Mesenchymal stem cell (in vitro differentiated cells and primary cell): ENCODE data around the gene AIP. TPM values are rescaled to one million over a fixed set of nuclear protein-coding genes. Genes with fewer than 3 reads are reported as not detected.

Experiments used
- DNase-seq: peaks from one replicate; pipeline ENCODE4 v3.0.0-alpha.2; 2013
- H2AFZ ChIP-seq: one replicate; pipeline ENCODE4 v1.6.1; 2013; ENCODE audit warnings: low read depth, mild to moderate bottlenecking, control low read depth, inconsistent platforms, low read length, moderate library complexity
- H2AK5ac ChIP-seq: 2 replicates; pipeline ENCODE4 v1.6.1; 2013; ENCODE audit warnings: low read length, moderate library complexity, mild to moderate bottlenecking, inconsistent platforms; ENCODE audit not compliant: severe bottlenecking
- H2BK120ac ChIP-seq: one replicate; pipeline ENCODE4 v1.6.1; 2013; ENCODE audit warnings: low read depth, mild to moderate bottlenecking, inconsistent platforms, low read length, moderate library complexity
- H2BK12ac ChIP-seq, 2 experiments: one replicate each; pipeline ENCODE4 v1.6.1; 2013; ENCODE audit warnings: inconsistent platforms in 2 of 2, low read length in 2 of 2, mild to moderate bottlenecking in 2 of 2, moderate library complexity in 2 of 2, control low read depth in 1 of 2
- H2BK15ac ChIP-seq: one replicate; pipeline ENCODE4 v1.6.1; 2013; ENCODE audit warnings: mild to moderate bottlenecking, low read depth, inconsistent platforms; ENCODE audit not compliant: poor library complexity, severe bottlenecking
- H2BK5ac ChIP-seq: 2 replicates; pipeline ENCODE4 v1.6.1; 2013; ENCODE audit warnings: low read depth, mild to moderate bottlenecking, low read length, control low read depth, inconsistent platforms; ENCODE audit not compliant: poor library complexity, severe bottlenecking
- H3K14ac ChIP-seq, 2 experiments: one replicate each; pipeline ENCODE4 v1.6.1; 2013; ENCODE audit warnings: inconsistent platforms in 2 of 2, low read length in 2 of 2, control low read depth in 1 of 2, mild to moderate bottlenecking in 1 of 2, moderate library complexity in 1 of 2
- H3K18ac ChIP-seq, 2 experiments: one replicate each; pipeline ENCODE4 v1.6.1; 2013; ENCODE audit warnings: inconsistent platforms in 2 of 2, low read length in 2 of 2, control low read depth in 1 of 2, low read depth in 1 of 2, mild to moderate bottlenecking in 1 of 2
- H3K23ac ChIP-seq, 2 experiments: one replicate each; pipeline ENCODE4 v1.6.1; 2013; ENCODE audit warnings: inconsistent platforms in 2 of 2, low read length in 2 of 2, mild to moderate bottlenecking in 2 of 2, moderate library complexity in 2 of 2, control low read depth in 1 of 2
- H3K27ac ChIP-seq: 2 replicates; pipeline ENCODE4 v1.5.1; 2013; ENCODE audit warnings: mild to moderate bottlenecking, moderate library complexity, low read length, control low read depth, inconsistent platforms; ENCODE audit not compliant: poor library complexity, severe bottlenecking
- H3K27me3 ChIP-seq, 2 experiments: 2 replicates each; pipeline versions ENCODE4 v1.6.1 to v1.7.0; 2013; ENCODE audit warnings: low read length in 2 of 2, mild to moderate bottlenecking in 2 of 2, moderate library complexity in 2 of 2, control low read depth in 1 of 2, inconsistent platforms in 1 of 2; ENCODE audit not compliant: control insufficient read depth in 1 of 2, insufficient read depth in 1 of 2
- H3K36me3 ChIP-seq, 2 experiments: 2 replicates each; pipeline versions ENCODE4 v1.6.1 to v1.7.0; 2013; ENCODE audit warnings: low read length in 2 of 2, control low read depth in 1 of 2, inconsistent platforms in 1 of 2, low read depth in 1 of 2, mild to moderate bottlenecking in 1 of 2; ENCODE audit not compliant: insufficient read depth in 2 of 2, control insufficient read depth in 1 of 2
- H3K4ac ChIP-seq, 2 experiments: one replicate each; pipeline ENCODE4 v1.6.1; 2013; ENCODE audit warnings: inconsistent platforms in 2 of 2, low read length in 2 of 2, mild to moderate bottlenecking in 2 of 2, moderate library complexity in 2 of 2, control low read depth in 1 of 2, low read depth in 1 of 2
- H3K4me1 ChIP-seq: 2 replicates; pipeline ENCODE4 v1.6.1; 2013; ENCODE audit warnings: low read depth, low read length, control low read depth; ENCODE audit not compliant: control insufficient read depth, insufficient read depth
- H3K4me2 ChIP-seq: 2 replicates; pipeline ENCODE4 v1.6.1; 2013; ENCODE audit warnings: low read length, mild to moderate bottlenecking, inconsistent platforms; ENCODE audit not compliant: poor library complexity, severe bottlenecking
- H3K4me3 ChIP-seq, 2 experiments: 2 replicates each; pipeline versions ENCODE4 v1.5.1 to v1.7.0; 2013; ENCODE audit warnings: low read length in 2 of 2, mild to moderate bottlenecking in 2 of 2, control low read depth in 1 of 2, low read depth in 1 of 2; ENCODE audit not compliant: insufficient read depth in 1 of 2
- H3K79me1 ChIP-seq: replicated peaks from 2 replicates; pipeline ENCODE4 v1.6.1; 2013; ENCODE audit warnings: mild to moderate bottlenecking, control low read depth, low read length, inconsistent platforms; ENCODE audit not compliant: poor library complexity, severe bottlenecking
- H3K9ac ChIP-seq: 2 replicates; pipeline ENCODE4 v1.7.0; 2013; ENCODE audit warnings: mild to moderate bottlenecking, low read length, moderate library complexity
- H3K9me3 ChIP-seq: 2 replicates; pipeline ENCODE4 v1.7.0; 2013; ENCODE audit warnings: mild to moderate bottlenecking, low read length; ENCODE audit not compliant: control insufficient read depth
- H4K8ac ChIP-seq: one replicate; pipeline ENCODE4 v1.6.1; 2013; ENCODE audit warnings: inconsistent platforms, mild to moderate bottlenecking, low read length, moderate library complexity
- H4K91ac ChIP-seq: one replicate; pipeline ENCODE4 v1.6.1; 2013; ENCODE audit warnings: mild to moderate bottlenecking, low read length, inconsistent platforms
- WGBS: methylation state at CpG from one replicate; pipeline ENCODE4 v1.1.7; 2013; ENCODE audit warnings: mixed read lengths; 5-methylcytosine and 5-hydroxymethylcytosine counted together
- polyA plus RNA-seq, 2 experiments: library from polyadenylated mRNA; stranded (reverse); fragments of 200-250 nt; gene quantifications; one replicate each; pipeline ENCODE4 v1.2.3, GENCODE V29; 2013

The AIP gene
- 36.9 TPM for polyA plus RNA-seq (2013, experiment 1 of 2)
- 37.6 TPM for polyA plus RNA-seq (2013, experiment 2 of 2)

DNA sequence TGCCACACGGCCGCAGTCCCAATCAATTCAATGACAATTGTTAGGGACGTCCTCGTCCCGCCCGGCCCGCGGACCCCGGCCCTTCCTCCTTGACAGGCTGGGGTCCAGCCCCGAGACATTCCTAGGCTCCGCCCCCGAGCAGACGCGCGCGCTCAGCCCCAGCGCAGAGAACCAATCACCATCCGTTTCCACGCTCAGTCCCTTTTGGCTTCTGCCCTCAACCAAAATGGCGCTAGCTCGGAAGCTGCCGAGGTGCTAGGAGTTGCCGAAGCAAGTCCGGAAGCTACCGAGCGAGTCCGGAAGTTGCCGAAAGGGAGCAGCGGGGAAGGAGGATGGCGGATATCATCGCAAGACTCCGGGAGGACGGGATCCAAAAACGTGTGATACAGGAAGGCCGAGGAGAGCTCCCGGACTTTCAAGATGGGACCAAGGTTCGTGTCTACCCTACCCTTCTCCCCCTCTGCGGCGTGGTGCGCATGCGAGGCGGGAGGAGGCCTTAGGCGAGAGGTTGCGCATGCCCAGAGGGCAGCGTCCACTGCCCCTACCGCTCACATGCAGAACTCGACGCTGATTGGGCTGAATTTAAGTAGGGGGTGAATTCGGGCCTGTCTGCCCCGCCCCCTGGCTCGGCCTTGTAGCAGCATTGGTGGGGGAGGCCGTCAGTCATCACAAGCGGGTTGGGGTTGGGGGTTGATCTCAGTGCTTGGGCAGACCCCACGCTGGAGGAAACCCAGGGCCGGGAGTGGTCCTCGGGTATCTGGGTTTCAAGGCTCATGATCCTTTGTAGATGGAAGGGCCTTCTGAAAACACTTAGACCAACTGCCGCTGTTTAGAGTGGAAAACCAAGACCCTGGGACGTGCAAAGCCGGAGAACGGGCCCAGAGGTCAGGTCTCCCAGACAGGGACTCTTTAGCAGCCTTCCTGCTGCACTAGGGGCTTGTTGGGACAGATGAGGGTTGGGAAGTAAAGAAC lies at the start of gene AIP:
Gene AIP (plus strand): TSS at position 200 of the 972 bp plus-strand sequence. CDS start 133 bp downstream, at position 333.
- Histone ChIP-seq H3K4me3 (peak within 1 kb of the TSS; percentile 71 to 82), H3K9ac (peak within 1 kb of the TSS; percentile 89), H4K91ac (peak within 1 kb of the TSS; percentile 84), H3K27ac (peak within 1 kb of the TSS; percentile 79), H3K9me3 (no peaks in the 10 kb centered on the region), H2AFZ (peak within 1 kb of the TSS; percentile 86), H3K27me3 (no peaks in the 10 kb centered on the region), H2BK5ac (peak within 1 kb of the TSS; percentile 22), H2BK12ac (peak within 1 kb of the TSS in 1 of 2 experiments; percentile 83), H3K4me2 (peak within 1 kb of the TSS; percentile 85), H3K4me1 (peaks cover 19% of the 10 kb centered on the region), H3K79me1 (peaks cover 22% of the 10 kb centered on the region), H3K36me3 (peaks cover 13 to 15% of the 10 kb centered on the region in 2 experiments), H3K4ac (peak within 1 kb of the TSS; percentile 19 to 97), H3K23ac (peak within 1 kb of the TSS in 1 of 2 experiments; percentile 23), H2BK120ac (no peak within 1 kb of the TSS), H2AK5ac (peak within 1 kb of the TSS; percentile 58), H4K8ac (peak within 1 kb of the TSS; percentile 92), H3K14ac (peak within 1 kb of the TSS in 1 of 2 experiments; percentile 98), H3K18ac (peak within 1 kb of the TSS; percentile 68 to 97), H2BK15ac (no peak within 1 kb of the TSS)
- WGBS: 18% methylated on average over 55 of the region's 60 CpGs
- DNase-seq: peak; percentile 98

DNA sequence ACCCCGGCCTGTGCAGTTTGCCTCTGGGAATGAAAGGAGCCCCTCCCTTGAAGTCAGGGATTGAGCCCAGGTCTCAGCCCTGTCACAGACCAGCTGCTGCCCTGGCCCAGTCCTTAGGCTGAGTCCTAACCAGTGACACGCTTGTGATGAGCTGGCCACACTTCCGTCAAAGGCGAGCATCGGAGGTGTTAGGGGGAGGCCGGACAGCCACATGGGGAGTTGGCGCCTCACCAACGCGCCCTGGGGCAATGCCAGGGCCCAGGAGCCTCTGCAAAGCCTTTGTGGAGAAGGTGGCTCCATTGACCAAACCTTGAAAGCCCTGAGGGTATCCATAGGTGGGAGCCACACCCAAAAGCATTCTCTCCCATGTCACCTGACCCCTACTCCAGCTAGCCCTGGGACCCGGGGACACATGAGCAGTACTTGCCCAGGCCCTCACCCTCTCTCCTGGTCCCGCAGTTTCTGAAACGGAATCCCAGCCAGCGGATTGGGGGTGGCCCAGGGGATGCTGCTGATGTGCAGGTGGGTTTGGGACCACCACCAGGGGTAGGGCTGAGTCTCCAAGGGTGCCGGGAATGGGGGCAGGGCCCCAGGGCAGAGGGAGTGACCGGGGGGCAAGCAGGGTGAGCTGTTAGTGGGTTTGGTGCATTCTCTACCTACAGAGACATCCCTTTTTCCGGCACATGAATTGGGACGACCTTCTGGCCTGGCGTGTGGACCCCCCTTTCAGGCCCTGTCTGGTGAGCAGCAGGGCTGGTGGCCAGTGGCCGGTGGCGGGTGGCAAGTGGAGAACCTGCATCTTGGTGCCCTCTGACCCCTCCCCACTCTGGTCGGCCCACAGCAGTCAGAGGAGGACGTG lies 49.1 kb upstream of the AIP start:
- DNase-seq: no peak
- Histone ChIP-seq H2AFZ (no peak overlapping the region), H3K4me1 (peaks cover 46% of the 10 kb centered on the region), H3K4me2 (no peak overlapping the region), H3K23ac (no peak overlapping the region), H3K18ac (no peak overlapping the region), H3K36me3 (peaks cover 62 to 79% of the 10 kb centered on the region in 2 experiments), H3K27me3 (no peaks in the 10 kb centered on the region), H3K4me3 (no peak overlapping the region), H3K27ac (no peak overlapping the region), H2BK12ac (no peak overlapping the region), H2BK120ac (no peak overlapping the region), H4K8ac (no peak overlapping the region), H4K91ac (no peak overlapping the region), H3K14ac (no peak overlapping the region), H2BK5ac (no peak overlapping the region), H3K9ac (no peak overlapping the region), H3K4ac (no peak overlapping the region), H3K9me3 (no peaks in the 10 kb centered on the region), H2AK5ac (peak overlapping the region; percentile 41), H2BK15ac (no peak overlapping the region), H3K79me1 (peaks cover 40% of the 10 kb centered on the region)
- 92% methylated on average over 22 of the region's 22 CpGs for WGBS

DNA sequence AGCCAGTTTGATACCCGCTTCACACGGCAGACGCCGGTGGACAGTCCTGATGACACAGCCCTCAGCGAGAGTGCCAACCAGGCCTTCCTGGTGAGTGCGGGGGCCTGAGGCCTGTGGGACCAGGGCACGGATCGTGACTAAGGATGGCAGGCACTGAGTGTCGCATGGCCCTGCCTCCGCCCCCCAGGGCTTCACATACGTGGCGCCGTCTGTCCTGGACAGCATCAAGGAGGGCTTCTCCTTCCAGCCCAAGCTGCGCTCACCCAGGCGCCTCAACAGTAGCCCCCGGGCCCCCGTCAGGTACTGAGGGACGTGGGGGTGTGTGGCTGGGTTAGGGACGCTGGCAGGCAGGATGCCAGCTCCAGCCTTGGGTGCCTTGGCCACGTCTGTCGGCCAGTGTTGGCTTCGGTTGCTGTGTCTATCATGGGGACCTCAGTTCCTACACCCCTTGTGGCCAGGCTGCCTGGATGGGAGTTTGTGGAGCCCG lies 48.4 kb upstream of the AIP start:
- no peak overlapping the region for H3K9ac ChIP-seq
- no peak overlapping the region for H2BK120ac ChIP-seq
- H3K27ac ChIP-seq: no peak overlapping the region
- H3K4me1 ChIP-seq: peaks cover 46% of the 10 kb centered on the region
- H2BK12ac ChIP-seq: no peak overlapping the region
- no peak overlapping the region for H2AFZ ChIP-seq
- WGBS: 92% methylated on average over 23 of the region's 23 CpGs
- no peak overlapping the region for H3K18ac ChIP-seq
- no peak overlapping the region for H3K4me2 ChIP-seq
- no peak overlapping the region for H3K4ac ChIP-seq
- H3K36me3 ChIP-seq: peaks cover 69 to 86% of the 10 kb centered on the region in 2 experiments
- H3K14ac ChIP-seq: no peak overlapping the region
- DNase-seq: no peak
- no peaks in the 10 kb centered on the region for H3K9me3 ChIP-seq
- H4K91ac ChIP-seq: no peak overlapping the region
- H4K8ac ChIP-seq: no peak overlapping the region
- no peak overlapping the region for H3K4me3 ChIP-seq
- H2BK5ac ChIP-seq: no peak overlapping the region
- H2AK5ac ChIP-seq: peak overlapping the region; percentile 41
- peaks cover 40% of the 10 kb centered on the region for H3K79me1 ChIP-seq
- H3K27me3 ChIP-seq: no peaks in the 10 kb centered on the region
- H3K23ac ChIP-seq: no peak overlapping the region
- no peak overlapping the region for H2BK15ac ChIP-seq
